GM19372 (cell line): ENCODE measurements around the gene APOBEC3H.

ENCODE experiments used
- ATAC-seq: cut with Tn5 transposase; IDR thresholded peaks from one replicate; pipeline ENCODE4 v1.9.1; 2021; ENCODE audit warnings: mild to moderate bottlenecking, low read depth, moderate library complexity; ENCODE audit not compliant: unreplicated experiment

APOBEC3H gene

GRCh38 chr22:39152024-39152510, 55.0 kb downstream of the APOBEC3H start:
- ATAC-seq, result no peak

GRCh38 chr22:39152511-39153219, 55.6 kb downstream of the APOBEC3H start, which contains the start of gene CBX7:
TSS of gene CBX7 (minus strand) at chr22:39152680. CDS start at chr22:39152444, 236 bp downstream.
- peak; percentile 80 for ATAC-seq

GRCh38 chr22:39153220-39153717, 56.2 kb downstream of the APOBEC3H start:
- no peak for ATAC-seq
